Stimulated activated naive CD8-positive, alpha-beta T cell treated with anti-CD3 and anti-CD28 coated beads, Interleukin-15, Interleukin-2, amounts not matched to agents 100 ng/mL and 50 ng/mL, for 24 hours (primary cell): Measurements from ENCODE around the gene RERG.

ENCODE experiments used
- H3K27ac Mint-ChIP-seq: one replicate; pipeline ENCODE4 v1.8.0; 2021; ENCODE audit warnings: mild to moderate bottlenecking, mixed read lengths
- H3K27me3 Mint-ChIP-seq: one replicate; pipeline ENCODE4 v1.8.0; 2021; ENCODE audit warnings: mixed read lengths
- H3K36me3 Mint-ChIP-seq: one replicate; pipeline ENCODE4 v1.8.0; 2021; ENCODE audit warnings: low read depth, mixed read lengths
- H3K4me1 Mint-ChIP-seq: one replicate; pipeline ENCODE4 v1.8.0; 2021; ENCODE audit warnings: low read depth, mixed read lengths
- H3K4me3 Mint-ChIP-seq: one replicate; pipeline ENCODE4 v1.8.0; 2021; ENCODE audit warnings: mild to moderate bottlenecking, mixed read lengths
- H3K9me3 Mint-ChIP-seq: one replicate; pipeline ENCODE4 v1.8.0; 2021; ENCODE audit warnings: mixed read lengths

The RERG gene

GRCh38 chr12:15183821-15184220 lies 37.4 kb downstream of the RERG start:
- no peaks in the 10 kb centered on the region for H3K9me3 Mint-ChIP-seq
- H3K27ac Mint-ChIP-seq, result no peak overlapping the region
- no peaks in the 10 kb centered on the region for H3K36me3 Mint-ChIP-seq

DNA sequence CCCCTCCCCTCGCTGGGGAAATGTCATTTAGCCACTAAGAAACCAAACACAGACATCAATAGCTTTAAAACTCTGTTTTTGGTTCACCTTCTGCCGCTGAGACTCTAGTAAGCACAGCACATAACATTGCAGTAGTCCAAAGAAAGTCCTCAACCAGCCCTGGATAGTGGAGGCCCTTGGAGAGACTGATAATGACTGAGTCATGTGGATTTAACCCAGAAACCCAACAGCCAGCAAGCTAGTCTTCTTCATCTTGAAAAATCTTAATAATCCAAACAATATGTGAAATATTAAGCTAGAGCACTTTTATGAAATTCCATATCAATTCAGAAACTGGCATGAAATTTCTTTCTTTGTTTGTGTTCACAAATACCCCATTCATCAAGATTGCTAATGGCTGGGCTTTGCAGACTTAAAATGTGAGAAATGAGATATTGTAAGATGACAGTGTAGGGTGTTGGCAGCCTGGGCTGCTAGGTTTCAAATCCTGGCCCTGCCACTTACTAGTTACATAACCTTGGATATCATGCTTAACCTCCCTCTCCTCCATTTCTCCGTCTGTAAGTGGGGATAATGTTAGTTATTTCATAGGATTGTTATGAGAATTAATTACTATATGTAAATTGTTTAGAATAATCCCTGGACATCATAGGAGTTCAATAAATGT lies 40.1 kb downstream of the RERG start:
- Mint-ChIP-seq H3K4me1 (no peaks in the 10 kb centered on the region), H3K36me3 (no peaks in the 10 kb centered on the region), H3K4me3 (no peak overlapping the region), H3K27me3 (peaks cover 3% of the 10 kb centered on the region), H3K9me3 (no peaks in the 10 kb centered on the region), H3K27ac (no peak overlapping the region)

More at GRCh38 chr12:15183821-15184220, 37.4 kb downstream of the RERG start:
- Mint-ChIP-seq H3K4me1 (no peaks in the 10 kb centered on the region), H3K27me3 (no peaks in the 10 kb centered on the region), H3K4me3 (no peak overlapping the region)

DNA sequence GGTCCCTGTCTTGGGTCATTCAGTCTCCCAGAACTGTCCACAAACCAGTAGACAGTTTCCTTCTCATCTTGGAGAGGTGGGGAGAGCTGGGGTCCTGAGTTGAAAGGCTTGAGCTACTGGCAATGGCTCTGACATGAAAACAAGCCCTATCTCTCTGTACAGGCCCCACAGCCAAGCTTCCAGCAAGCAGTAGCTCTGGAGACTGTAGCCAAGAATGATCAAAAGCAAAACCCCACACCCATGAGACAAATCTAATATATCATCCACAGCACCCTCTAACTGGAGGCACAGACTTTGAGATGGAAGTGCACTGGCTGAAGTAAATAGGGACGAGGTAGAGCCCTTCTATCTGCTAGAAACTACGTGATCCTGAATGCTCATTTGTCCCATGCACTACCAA lies 40.9 kb downstream of the RERG start:
- Mint-ChIP-seq H3K4me3 (no peak overlapping the region), H3K36me3 (no peaks in the 10 kb centered on the region), H3K4me1 (no peaks in the 10 kb centered on the region), H3K9me3 (no peaks in the 10 kb centered on the region), H3K27me3 (peaks cover 4% of the 10 kb centered on the region), H3K27ac (no peak overlapping the region)

GRCh38 chr12:15179672-15180071 lies 41.5 kb downstream of the RERG start:
- Mint-ChIP-seq H3K4me1 (no peaks in the 10 kb centered on the region), H3K4me3 (no peak overlapping the region), H3K27ac (no peak overlapping the region), H3K36me3 (no peaks in the 10 kb centered on the region), H3K9me3 (no peaks in the 10 kb centered on the region), H3K27me3 (peaks cover 4% of the 10 kb centered on the region)

DNA sequence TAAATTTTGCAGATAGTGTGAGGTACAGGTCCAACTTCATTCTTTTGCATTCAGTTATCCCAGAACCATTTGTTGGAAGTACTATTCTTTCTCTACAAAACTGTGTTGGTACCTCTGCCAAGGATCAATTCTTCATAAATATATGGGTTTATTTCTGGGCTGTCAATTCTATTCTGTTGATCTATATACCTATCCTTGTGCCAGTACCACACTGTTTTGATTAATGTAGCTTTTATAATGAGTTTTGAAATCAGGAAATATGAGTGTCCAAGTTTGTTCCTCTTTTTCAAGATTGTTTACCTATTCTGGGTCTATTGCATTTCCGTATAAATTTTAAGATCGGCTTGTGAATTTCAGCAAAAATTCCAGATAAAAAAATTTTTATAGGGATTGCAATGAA lies 48.1 kb downstream of the RERG start:
- H3K4me3 Mint-ChIP-seq, result no peak overlapping the region
- H3K36me3 Mint-ChIP-seq, result no peaks in the 10 kb centered on the region
- H3K4me1 Mint-ChIP-seq, result no peaks in the 10 kb centered on the region
- no peaks in the 10 kb centered on the region for H3K9me3 Mint-ChIP-seq
- no peak overlapping the region for H3K27ac Mint-ChIP-seq
- peaks cover 11% of the 10 kb centered on the region for H3K27me3 Mint-ChIP-seq

DNA sequence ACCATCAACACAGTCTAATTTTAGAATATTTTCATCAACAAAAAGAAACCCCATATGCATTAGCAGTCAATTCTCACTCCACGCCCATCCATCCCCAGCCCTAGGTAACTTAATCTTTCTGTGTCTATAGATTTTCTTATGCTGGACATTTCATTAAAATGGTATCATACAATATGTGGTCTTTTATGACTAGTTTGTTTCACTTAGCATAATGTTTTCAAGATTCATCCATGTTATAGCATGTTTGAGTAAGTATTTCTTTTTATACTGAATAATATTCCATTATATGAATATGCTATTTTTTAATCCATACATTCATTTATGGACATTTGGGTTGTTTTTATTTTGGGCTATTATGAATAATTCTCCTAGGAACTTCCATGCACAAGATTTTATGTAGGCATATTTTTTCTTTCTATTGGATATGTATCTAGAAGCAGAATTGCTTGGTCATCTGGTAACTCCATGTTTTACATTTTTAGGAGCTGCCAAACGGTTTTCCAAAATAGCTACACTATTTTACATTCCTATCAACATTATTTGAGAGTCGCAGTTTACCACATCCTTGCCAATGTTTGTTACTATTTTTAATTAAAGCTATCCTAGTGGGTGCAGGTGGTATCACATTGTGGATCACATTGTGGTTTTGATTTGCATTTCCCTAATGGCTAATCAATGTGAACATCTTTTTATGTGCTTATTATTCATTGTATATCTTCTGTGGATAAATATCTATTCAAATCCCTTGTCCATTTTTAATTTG lies 49.0 kb downstream of the RERG start:
- H3K9me3 Mint-ChIP-seq, result no peaks in the 10 kb centered on the region
- peaks cover 11% of the 10 kb centered on the region for H3K27me3 Mint-ChIP-seq
- H3K4me3 Mint-ChIP-seq, result no peak overlapping the region
- H3K36me3 Mint-ChIP-seq, result no peaks in the 10 kb centered on the region
- no peaks in the 10 kb centered on the region for H3K4me1 Mint-ChIP-seq
- H3K27ac Mint-ChIP-seq, result no peak overlapping the region

- Mint-ChIP-seq H3K9me3 (no peaks in the 10 kb centered on the region), H3K4me1 (no peaks in the 10 kb centered on the region), H3K4me3 (no peak overlapping the region), H3K27ac (no peak overlapping the region), H3K36me3 (no peaks in the 10 kb centered on the region), H3K27me3 (peaks cover 8% of the 10 kb centered on the region)
Measured at GRCh38 chr12:15171012-15171655, 50.1 kb downstream of the RERG start.

DNA sequence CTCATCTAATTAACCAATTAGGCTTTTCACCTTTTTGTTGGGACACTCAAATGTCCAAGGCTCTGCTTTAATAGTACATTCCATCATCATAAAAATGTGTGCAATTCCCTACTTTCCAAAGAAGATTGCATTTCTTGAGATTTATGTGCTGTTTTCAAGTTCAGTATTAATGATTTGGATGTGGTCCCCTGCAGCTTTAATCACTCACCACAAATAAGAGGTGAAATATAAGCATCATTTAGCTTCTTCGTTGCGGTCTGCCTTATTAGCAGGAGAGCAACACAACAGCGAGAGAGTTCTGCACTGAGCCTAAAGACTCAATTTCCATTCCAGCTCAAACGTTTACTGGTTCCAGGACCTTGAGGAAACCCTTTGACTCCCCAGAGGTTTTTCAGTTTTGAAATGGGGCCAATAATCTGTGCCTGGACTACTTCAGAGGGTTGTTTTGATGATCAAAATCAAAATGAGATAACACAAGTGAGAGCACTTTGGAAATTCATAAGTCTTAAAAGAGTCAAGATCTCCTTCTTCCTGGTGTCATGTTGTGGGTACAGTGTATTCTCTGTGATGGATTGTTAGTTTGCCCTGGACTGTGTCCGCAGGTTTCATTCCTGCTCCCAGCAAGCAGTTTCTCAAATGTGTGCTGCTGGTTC lies 53.1 kb downstream of the RERG start:
- Mint-ChIP-seq H3K27ac (no peak overlapping the region), H3K4me1 (no peaks in the 10 kb centered on the region), H3K27me3 (peaks cover 4% of the 10 kb centered on the region), H3K36me3 (no peaks in the 10 kb centered on the region), H3K9me3 (no peaks in the 10 kb centered on the region), H3K4me3 (no peak overlapping the region)

DNA sequence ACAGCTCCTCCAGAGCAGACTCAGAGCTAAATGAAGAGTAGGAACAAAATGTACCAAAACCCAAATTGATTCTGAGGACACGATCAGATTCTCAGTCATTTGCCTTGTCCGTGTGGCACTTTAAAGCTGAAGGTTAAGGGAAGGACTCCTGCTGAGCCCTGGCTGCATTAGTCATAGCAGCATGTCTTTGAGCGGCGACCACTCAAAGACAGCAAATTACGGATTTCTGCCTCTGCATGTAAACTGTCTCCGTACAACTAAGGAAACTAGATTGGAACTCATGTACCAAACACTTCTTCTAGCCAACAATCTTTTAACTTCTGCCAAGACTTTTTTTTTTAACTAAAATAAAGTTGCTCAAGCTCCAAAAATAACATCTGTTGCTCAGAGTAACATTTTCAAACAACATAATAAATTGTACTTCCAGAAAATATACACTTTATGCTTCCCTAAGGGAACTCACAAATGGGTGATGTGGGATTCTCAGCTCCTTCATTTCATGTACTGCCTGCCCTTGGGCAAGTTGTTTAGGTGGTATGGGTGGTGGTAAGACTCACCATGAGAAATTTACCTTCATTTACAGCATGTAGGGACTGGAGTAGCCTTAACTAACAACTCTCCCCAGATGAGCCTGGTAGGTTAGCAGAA lies 56.1 kb downstream of the RERG start:
- Mint-ChIP-seq H3K27me3 (no peaks in the 10 kb centered on the region), H3K9me3 (no peaks in the 10 kb centered on the region), H3K4me1 (no peaks in the 10 kb centered on the region), H3K27ac (no peak overlapping the region), H3K36me3 (no peaks in the 10 kb centered on the region), H3K4me3 (no peak overlapping the region)

- H3K27me3 Mint-ChIP-seq, result no peaks in the 10 kb centered on the region
- H3K27ac Mint-ChIP-seq, result no peak overlapping the region
- no peaks in the 10 kb centered on the region for H3K4me1 Mint-ChIP-seq
- no peaks in the 10 kb centered on the region for H3K36me3 Mint-ChIP-seq
- no peaks in the 10 kb centered on the region for H3K9me3 Mint-ChIP-seq
- no peak overlapping the region for H3K4me3 Mint-ChIP-seq
Measured at GRCh38 chr12:15163030-15163976, 57.9 kb downstream of the RERG start.

DNA sequence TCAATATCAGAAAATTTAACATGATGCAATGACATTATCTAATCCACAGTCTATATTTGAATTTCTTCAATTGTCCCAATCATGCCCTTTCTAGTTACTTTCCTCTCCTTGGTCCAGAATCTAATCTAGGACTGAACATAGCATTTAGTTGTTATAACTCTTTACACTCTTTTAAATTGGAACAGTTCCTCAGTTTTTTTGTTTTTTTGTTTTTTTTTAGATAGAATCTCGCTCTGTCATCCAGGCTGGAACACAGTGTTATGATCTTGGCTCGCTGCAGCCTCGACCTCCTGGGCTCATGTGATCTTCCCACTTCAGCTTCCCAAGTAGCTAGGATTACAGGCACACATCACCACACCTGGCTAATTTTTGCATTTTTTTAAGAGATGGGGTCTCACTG lies 63.1 kb downstream of the RERG start:
- Mint-ChIP-seq H3K36me3 (no peaks in the 10 kb centered on the region), H3K27me3 (peaks cover 2% of the 10 kb centered on the region), H3K4me1 (no peaks in the 10 kb centered on the region), H3K4me3 (no peak overlapping the region), H3K9me3 (no peaks in the 10 kb centered on the region), H3K27ac (no peak overlapping the region)

- H3K36me3 Mint-ChIP-seq, result no peaks in the 10 kb centered on the region
- H3K27me3 Mint-ChIP-seq, result peaks cover 6% of the 10 kb centered on the region
- H3K4me1 Mint-ChIP-seq, result no peaks in the 10 kb centered on the region
- H3K27ac Mint-ChIP-seq, result no peak overlapping the region
- no peak overlapping the region for H3K4me3 Mint-ChIP-seq
- H3K9me3 Mint-ChIP-seq, result no peaks in the 10 kb centered on the region
Measured at GRCh38 chr12:15157269-15157671, 63.9 kb downstream of the RERG start.

DNA sequence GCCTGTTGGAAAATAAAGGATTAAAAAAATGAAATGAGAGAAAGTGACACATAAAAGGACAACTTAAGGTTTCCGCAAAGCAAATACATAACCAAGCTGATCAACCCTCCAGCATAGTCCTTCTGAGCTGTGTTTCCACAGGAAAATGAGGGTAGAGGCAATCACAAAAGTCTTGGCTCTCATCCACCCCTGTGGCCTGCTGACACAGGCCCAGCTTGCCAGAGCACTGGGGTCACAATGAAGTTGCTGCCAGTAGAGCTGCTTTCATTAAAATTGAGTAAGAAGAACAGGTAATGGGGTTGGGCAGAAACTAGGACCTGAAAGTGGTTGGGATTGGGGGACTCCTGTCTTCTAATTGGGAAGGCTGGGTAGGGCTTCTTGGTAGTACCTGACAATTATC lies 65.9 kb downstream of the RERG start:
- H3K27me3 Mint-ChIP-seq, result peaks cover 6% of the 10 kb centered on the region
- no peaks in the 10 kb centered on the region for H3K4me1 Mint-ChIP-seq
- no peaks in the 10 kb centered on the region for H3K9me3 Mint-ChIP-seq
- no peaks in the 10 kb centered on the region for H3K36me3 Mint-ChIP-seq
- H3K4me3 Mint-ChIP-seq, result no peak overlapping the region
- H3K27ac Mint-ChIP-seq, result no peak overlapping the region

DNA sequence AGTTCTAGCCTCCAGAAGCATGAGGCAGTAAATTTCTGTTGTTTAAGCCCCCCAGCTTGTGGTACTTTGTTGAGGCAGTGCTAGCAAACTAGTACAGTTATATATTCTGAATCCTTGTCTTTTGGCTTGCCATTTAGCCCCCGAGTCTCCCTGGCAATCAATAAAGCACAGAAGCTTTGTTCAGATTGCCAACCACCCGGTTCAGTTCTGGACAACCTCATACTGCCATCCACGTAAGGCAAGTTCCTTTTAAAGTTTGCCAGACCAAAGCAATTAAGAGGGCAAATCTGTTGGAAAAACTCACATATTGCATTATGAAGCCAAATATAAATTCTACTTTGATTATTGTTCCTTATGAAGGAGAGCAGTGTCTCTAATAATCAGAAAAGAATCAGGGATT lies 67.1 kb downstream of the RERG start:
- no peak overlapping the region for H3K27ac Mint-ChIP-seq
- no peaks in the 10 kb centered on the region for H3K9me3 Mint-ChIP-seq

More for the DNA sequence above, 67.1 kb downstream of the RERG start:
- Mint-ChIP-seq H3K4me1 (no peaks in the 10 kb centered on the region), H3K36me3 (no peaks in the 10 kb centered on the region), H3K27me3 (peaks cover 6% of the 10 kb centered on the region), H3K4me3 (no peak overlapping the region)
